ENCODE data around the gene PLIN1.

GRCh38 chr15:89665449-89666181 lies 13.6 kb downstream of the PLIN1 start:
- TF ChIP-seq POLR2A (IDR thresholded peaks at IDR 0.05; ENCODE audit: low read depth, low read length) = no peak
- TF ChIP-seq CTCF (conservative IDR thresholded peaks at IDR 0.05; ENCODE audit: low read depth, low read length) = no peak
- TF ChIP-seq FOS (IDR thresholded peaks at IDR 0.05; ENCODE audit: low read depth, low read length) = no peak
- TF ChIP-seq MXI1 (IDR thresholded peaks at IDR 0.05; ENCODE audit: borderline replicate concordance, low read depth, low read length) = no peak
- TF ChIP-seq USF2 (IDR thresholded peaks at IDR 0.05; ENCODE audit: low read depth, low read length) = no peak
- no peak for TF ChIP-seq BHLHE40 (IDR thresholded peaks at IDR 0.05; ENCODE audit: low read depth, low read length)
- TF ChIP-seq SMC3 (IDR thresholded peaks at IDR 0.05; ENCODE audit: low read depth, low read length) = no peak
- no peak for TF ChIP-seq RAD21 (IDR thresholded peaks at IDR 0.05; ENCODE audit: low read length)
- no peak for TF ChIP-seq RCOR1 (IDR thresholded peaks at IDR 0.05; ENCODE audit: insufficient replicate concordance, low read length)
- 0 out of 2 replicates have a peak, but pooled peaks have one; percentile 5 for TF ChIP-seq CEBPB (IDR thresholded peaks at IDR 0.05; ENCODE audit: low read depth, low read length)
- TF ChIP-seq NFE2L2 (IDR thresholded peaks at IDR 0.05; ENCODE audit: low read depth, low read length) = no peak; the same call in 1 of the 2 replicates
- no peak for TF ChIP-seq MAFK (IDR thresholded peaks at IDR 0.05; ENCODE audit: low read depth, low read length)
- no peak for TF ChIP-seq CHD1 (IDR thresholded peaks at IDR 0.05; ENCODE audit: low read depth, low read length)

Measured in IMR-90 (cell line).